Central memory CD4-positive, alpha-beta T cell (primary cell): ENCODE measurements around the gene TMEM132D.

ENCODE experiments used
- DNase-seq: peaks from one replicate; pipeline ENCODE4 v3.0.0; 2022

The TMEM132D gene

DNA sequence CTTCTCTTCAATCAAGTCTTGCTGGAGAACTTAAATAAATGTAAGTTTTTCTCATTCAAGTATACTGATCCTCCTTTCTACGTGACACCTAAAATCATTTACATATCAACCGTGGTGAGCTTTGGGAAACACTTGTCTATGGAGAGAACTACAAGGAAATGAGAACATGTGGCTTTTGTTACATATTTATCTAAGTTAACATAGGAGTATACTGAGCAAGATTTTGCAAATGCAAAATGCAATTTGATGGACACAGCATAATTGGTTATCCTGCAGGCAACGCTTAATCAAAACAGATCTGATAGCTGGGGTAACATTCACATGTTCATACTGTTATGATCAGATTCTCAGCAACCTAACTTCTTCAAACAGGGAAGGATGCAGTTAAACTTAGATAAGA lies 376.3 kb downstream of the TMEM132D start:
- DNase-seq, result no peak

DNA sequence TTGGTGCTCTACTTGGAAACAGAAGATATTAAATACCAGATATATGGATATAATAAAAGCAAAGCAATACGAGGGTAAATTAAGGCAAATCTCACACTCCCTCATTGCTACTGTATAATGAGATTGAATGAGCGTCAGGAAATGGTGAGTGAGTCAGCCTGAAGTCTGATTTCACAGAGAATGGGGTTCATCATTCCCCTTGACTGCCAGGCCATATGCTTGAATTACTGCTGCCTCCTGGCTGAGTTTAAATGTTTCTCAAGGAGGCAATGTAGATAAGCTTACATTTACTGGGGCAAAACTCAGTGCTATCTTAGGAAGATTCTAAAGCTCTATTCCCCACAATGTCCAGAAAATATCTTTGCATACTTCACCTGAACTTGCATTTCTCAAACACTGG lies 380.2 kb downstream of the TMEM132D start:
- DNase-seq, result no peak

DNA sequence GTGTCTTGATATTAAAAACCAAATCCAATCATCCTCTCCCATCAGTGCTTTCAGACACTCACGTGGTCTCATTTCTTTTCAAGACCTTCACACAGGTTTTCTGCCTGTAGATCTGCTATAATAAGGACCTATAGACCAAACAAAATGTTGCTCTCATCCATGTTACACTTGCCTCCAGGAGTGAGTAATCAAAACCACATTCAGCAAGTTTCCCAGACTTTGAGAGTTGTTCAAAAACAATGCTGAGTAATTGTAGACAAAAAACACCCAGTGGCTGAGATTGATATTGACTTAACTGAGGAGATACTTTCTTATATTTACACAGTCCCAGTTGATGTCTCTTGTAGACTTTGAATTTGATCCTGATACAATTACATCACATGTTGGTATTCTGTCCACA lies 383.1 kb downstream of the TMEM132D start:
- no peak for DNase-seq

DNA sequence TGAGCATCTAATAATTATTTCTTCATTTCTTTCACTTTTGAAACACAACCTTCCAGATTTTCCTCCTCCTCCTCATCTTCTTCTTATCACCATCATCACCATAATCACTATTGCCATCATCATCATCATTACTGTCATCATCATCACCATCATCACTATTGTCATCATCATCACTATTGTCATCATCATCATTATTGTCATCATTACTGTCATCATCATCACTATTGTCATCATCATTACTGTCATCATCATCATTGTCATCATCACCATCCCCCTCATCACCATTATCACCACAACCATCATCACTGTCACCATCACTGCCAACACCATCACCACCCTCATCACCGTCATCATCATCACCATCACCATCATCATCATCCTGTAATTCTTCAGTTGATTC lies 400.0 kb downstream of the TMEM132D start:
- DNase-seq, result no peak

DNA sequence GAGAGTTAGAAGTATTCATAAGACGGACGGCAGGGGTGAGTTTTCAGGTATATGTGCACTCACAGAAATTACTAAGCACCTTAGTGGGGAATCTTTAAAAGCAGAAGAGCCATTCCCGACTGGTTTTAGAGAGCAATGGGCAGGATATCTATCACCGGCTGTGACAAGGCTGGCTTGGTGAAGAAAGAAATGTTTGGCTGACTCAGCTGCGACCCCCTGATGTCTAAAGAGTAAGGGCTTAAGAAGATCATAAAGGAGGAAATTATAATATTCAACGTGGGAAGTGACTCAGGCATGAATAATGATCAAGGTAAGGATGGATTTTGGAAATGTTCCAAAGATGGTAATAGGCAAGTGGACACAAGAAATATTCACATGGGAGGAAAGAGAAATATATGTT lies 407.6 kb downstream of the TMEM132D start:
- no peak for DNase-seq

DNA sequence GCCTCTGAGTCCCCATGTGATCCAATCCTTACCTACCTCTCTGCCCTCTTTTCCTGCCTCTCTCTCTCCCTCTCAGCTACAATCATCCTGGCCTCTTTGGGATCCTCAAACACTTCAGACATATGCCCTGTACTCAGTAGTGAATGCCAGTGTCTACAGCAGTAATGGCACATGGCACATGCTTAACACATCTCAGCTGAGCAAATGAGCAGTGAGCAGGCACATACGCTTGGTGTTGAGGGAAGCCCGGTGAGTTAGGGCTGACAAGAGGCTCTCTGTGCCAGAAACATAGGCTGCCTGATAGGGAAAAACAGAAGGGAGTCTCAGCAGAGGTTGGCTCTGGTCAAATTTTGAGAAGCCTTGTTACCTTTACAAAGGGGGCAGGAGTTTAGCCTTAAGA lies 409.1 kb downstream of the TMEM132D start:
- no peak for DNase-seq

DNA sequence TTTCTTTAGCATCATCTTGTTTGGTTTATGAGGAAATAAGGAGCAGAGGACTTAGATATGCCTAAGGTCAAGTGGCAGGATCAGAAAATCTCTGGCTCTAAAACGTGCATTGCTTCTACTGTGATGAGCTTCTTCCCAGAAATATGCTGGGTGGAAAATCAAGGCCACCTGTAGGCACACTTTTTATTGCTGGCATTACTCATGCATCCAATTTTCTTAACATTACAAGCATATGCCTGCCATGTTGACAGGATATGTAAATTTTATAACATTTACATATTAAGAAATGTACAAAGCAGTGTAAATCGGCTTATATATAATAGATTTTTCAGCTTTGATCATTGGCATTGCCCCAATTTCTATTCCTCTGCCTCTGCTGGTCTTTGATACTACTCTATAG lies 409.6 kb downstream of the TMEM132D start:
- DNase-seq, result no peak

DNA sequence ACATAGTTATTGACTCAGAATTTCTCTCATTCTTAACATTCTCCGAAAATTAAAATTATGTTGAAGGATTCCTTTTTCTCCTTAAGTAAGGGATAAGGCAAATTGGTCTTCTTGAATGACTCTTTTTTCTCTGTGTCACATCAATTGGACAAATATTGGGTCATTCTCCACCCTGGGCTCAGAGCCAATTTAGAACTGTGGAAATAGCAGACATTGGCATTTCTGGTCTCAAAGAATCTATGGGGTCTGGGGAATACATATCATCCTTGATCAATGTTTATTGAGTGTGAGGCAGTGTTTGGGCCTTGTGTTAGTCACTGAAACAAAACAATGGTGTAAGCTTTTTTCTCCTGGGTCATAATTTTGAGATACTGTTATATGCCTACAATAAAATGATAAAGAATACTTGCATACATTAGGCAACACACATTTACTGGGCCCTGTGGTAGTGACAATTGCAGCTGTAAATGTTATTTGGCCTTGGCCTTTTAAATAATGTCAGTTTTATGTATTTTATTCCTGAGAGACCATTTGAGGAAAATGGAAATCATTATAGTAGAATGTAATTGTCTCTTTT lies 414.6 kb downstream of the TMEM132D start:
- no peak for DNase-seq

DNA sequence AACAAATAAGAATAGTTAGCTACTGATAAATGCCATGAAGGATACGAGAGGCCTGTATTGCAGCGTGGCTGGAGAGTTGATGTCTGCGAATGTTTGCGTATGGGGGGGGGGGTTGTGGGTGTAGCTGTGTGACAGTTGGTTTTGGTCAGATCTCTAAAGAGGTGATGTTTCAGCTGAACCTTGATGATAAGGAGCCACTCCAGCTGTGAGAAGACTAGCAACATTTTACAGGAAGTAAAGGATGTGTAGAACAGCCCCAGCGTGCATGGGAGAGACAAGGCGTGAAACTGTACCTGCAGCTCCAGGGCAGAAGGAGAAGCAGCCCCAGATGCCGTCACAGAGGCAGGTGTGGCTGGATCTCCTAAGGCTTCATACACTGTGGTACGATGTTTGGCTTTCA lies 416.9 kb downstream of the TMEM132D start:
- DNase-seq, result no peak

DNA sequence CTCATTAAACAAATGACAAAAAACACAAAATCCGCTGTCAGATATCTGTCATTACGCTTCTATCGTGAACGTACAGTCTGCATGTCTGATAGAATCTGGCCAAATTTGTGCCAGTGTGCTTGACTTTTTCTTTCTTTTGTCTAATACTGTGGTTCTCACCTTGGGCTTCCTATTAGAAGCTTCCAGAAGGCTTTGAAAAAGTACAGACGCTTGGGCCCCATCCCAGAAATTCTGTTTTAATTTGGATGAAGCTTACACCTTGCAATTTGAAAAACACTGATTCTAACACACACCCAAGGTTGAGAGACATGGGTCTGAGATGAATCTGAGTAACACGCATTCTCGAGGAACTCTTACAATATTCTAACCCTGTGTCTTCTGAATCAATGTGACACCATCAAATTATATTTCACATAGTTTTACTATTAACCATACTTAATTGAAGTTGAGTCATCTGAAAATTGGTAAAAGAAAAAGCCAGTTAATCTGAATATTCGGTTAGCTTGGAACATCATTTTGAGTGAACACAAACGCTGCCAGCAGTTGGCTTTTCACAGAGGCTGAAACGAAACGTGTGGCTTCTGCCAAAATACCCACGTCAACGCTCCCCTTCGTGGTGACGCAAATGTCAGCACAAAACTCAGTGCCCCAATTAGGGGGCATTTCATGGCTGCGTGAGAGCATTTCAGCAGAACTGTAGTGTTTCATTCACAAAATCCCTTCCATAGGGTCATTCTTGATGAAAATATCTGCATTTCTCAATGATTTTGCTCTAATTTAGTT lies 420.5 kb downstream of the TMEM132D start:
- DNase-seq, result no peak

DNA sequence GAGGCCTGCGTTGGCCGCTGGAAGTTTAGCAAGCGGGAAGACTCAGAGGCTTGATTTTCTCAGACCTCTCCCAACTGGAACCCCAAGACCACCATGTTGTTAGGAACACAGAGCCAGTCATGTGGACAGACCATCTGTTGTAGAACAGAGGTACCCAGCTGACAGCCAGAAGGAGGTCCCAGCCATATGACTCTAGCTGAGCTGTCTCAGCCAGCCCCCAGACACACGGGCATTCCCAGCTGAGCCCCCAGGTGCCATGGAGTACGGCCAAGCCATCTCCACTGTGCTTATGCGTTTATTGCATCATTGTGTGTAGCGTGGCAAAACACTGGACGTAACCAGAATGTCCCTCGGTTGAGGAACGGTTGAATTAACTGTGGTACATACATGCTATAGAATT lies 421.9 kb downstream of the TMEM132D start:
- no peak for DNase-seq

DNA sequence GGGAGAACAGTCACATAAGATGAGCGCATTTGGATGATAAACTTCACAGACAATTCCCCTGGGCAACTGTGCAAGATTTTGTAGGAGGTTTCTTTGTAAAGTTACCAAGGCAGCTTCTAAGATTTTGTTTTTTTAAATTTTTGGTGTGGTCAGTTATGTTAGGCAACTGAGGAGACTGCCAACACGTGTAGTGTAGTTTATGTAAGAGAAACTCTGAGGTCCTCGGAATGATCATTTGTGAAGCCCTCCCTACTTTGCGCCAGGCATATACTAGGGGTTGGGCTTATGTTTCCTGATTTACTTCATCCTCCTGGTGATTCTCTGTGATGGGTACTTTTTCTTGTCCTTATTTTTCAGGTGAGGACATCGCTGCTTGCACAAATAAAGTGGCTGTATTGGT lies 433.6 kb downstream of the TMEM132D start:
- DNase-seq, result no peak

DNA sequence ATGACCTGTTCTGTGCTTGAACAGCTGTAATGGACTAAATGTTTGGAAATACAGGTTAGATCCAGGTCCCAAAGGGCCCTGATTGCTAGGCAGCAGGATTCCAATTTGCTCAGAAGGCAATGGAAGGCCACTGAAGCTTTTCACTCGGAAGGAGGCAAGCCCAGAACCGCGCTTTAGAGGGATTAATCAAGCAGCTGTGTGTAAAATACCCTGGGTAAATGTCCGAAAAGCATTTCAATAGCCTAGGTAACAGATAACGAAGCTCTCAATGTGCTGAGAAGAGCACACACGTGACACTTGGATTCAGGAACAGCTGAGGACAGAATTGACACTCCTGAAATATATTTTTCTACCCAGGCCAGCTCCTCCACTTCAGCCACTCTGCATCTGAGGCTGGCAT lies 436.1 kb downstream of the TMEM132D start:
- DNase-seq, result no peak

DNA sequence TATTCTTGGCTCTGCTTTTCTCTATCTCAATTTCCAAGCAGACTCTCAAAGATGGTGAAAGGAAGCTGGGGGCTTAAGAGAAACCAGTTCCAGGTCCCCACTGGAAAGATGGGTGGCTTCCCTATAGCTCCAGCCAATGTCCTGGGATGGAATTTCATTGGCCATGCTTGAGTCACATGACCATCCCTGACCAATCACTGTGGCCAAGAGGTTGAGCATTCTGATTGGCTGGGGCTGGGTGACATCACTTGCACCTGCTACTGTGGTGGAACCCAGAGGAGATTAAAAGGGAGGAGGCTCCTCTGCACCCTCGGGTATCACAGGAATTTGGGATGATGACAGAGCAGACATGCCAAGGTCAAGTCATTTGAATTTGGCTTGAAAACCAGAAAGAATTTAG lies 436.5 kb downstream of the TMEM132D start:
- DNase-seq, result no peak

DNA sequence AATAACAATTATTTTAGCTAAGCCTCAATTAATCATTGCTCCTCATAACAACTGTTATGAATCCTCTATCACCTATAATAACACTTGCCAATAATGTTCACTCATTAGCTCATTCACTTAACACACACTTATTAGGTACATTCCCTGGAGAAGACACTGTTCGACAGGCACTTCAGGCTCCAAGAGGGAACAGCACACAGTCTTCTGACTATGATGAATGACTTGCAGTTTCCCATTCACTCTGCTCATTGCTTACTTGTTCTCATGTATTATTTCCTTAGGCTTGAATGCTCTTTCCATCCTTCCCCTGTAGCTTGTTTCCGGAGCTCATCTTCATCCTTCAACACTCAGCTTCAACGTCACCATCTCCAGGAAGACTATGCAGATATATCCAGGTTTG lies 437.3 kb downstream of the TMEM132D start:
- DNase-seq, result no peak

DNA sequence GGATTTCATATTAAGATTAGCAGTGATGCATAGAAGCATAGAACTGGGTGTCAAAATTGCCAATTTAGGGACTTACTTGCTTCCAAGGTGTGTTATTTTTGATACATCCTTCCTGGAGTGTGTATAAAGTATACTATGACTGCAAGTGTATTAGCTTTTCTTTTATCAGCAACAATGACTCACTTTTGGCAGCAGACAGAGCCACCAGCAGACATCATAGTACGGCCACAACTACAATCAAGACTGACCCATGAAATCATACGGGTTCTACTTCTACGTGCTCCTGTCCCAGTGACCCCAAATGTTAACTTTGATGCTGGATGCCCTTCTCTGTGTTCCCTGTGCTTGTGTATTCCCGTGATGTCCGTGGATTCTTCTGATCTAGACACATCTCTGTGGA lies 443.9 kb downstream of the TMEM132D start:
- DNase-seq, result no peak

DNA sequence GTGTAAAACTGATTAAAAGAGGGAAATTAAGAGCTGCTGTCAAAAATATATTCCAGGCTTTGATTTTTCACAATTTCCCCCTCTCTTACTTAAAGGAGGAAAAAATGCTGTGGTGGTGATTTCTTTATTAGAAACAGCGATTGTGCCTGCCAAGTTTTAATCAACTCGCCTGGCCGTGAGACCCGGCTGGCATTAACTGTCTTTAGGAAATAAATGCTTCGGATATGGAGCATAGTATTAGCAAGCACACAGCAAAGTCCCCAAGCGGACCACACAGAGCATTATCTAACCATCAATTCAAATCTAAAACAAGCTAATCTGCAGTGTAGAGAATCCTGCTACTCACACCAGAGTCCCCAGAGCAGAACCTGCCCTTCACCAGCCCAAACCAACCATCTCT lies 457.1 kb downstream of the TMEM132D start:
- DNase-seq, result no peak

DNA sequence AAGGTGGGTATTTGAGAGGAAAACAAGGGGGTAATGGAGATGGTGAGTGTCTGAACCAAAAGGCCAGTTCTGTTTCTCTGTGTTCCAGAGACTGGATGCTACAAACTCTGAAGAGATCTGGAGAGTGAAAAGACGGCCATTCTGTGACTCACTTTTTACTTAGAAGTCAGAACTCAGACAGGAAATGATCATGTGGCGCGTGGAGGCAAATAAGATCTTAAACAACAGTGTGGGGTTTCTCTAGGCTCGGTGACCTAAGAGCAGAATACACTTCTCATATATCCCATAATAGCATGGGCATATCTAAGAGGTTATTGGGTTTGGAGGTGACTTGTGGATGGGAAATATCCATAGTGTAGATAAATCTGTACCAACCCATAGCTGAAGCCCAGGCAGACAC lies 463.5 kb downstream of the TMEM132D start:
- no peak for DNase-seq

DNA sequence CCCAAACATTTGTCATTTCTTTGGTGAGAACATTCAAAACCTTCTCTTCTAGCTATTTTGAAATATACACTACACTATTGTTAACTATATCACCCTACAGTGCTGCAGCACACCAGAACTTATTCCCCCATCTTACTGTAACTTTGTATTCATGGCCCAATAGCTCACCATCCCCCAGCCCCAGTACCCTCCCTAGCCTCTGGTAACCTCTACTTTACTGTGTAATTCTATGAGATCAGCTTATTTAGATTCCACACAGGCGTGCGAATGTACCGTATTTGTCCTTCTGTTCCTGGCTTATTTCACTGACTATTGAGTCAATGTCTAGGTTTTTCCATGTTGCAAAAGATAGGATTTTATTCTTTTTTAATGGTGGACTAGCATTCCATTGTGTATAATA lies 469.0 kb downstream of the TMEM132D start:
- no peak for DNase-seq

DNA sequence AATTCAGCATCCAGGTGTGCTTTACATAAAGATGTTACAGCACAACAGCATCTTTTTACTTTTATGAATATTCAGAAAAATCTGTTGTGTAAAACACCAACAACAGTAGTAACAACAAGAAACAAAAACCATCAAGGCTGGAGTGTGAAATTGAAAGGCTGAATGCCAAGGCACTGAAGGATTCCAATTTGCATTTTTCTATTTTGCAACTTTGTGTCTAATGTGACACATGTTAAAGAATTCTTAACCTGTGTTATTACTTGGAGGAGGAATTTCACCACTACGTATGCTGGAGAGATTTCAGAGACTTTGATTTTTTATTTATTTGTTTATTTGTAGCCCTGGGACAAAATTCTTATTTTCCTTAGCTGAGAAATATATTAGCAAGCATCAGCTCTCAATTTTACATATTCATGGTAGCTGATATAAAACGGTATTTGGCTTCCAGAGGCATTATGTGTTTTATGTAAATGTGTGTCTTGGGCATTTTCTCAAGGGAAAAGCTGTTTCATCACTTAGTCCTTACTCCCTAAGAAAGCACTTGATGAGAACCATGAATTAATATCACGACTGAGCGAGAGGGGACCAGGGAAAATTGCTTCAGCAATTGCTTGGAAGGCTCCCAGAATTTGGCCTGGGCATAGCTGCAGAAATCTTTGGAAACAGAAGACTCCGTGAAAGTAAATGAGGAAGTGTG lies 475.4 kb downstream of the TMEM132D start:
- DNase-seq, result no peak

DNA sequence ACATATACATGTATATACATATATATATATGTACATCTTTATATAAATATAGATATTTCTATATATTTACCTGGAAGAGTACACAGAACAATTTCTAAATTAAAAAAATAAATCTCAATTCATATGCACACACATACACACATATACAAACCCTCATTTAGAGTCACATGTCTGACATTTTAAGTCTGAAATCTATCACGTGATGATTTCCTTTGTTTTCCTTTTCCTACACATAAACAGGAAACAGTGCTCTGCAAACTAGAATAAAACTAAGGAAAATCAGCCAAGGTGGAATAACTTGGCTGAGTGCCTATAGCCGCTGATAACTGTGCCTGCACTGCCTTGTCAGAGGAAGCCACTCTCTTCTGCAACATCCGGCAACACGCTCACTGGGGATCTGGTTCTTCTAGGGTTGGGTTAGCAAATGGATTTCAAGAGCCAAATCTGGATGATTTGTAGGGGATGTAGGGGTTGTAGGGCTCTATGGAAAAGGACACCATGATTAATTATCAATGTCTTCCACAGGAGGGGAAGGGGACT lies 480.7 kb downstream of the TMEM132D start:
- DNase-seq, result no peak

DNA sequence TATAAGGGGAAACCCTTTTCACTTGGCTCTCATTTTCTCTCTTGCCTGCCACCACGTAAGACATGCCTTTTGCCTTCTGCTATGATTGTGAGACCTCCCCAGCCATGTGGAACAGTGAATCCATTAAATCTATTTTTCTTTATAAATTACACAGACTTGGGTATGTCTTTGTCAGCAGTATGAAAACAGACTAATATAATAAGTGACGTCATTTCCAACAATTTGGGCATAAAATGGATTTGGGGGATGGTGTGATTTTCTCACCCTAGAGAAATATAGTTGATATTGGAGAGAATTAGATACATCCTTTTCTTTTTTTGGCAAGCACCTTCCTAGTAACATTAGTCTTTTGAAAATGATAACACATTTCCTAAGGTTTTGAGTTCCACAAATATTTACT lies 490.5 kb downstream of the TMEM132D start:
- no peak for DNase-seq

DNA sequence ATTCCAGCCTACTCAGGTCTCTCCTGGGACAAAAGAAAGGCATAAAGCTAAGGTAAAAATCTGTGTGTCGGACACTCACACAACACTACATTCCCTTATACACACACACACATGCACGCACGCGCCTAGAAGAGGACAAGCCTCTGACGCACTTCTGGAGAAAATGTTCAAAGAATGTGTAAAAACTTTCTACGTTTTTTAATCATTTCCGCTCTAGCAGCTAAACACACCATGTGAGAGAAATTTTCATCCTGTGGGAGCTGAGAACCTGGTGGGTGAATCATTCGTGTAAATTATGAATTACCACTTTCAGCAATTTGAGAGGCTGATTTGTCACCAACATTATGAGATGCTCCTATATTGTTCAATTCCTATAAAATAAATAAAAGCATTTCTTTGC lies 494.5 kb downstream of the TMEM132D start:
- DNase-seq, result no peak

DNA sequence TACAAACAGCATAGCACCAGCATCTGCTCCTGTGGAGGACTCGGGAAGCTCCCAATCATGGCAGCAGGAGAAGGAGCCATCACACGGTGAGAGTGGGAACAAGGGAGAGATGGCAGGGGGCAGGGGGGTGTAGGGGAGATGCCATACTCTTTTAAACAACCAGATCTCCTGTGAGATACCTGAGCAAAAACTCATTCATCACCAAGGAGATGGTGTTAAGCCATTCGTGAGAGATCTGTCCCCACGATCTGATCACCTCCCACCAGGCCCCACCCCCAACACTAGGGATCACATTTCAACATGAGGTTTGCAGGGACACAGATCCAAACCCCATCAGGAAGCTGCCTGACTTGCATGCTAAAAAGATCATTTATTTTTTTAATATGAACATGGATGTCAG lies 499.3 kb downstream of the TMEM132D start:
- DNase-seq, result no peak
